ENCODE data around the gene BRINP1.

BRINP1 gene

GRCh38 chr9:119368681-119369581 is at the start of gene BRINP1:
BRINP1 (minus strand) TSS chr9:119369435; CDS start chr9:119313355, 56,080 bp downstream.
- DNase-seq = no peak

GRCh38 chr9:119418721-119419120 is 49.5 kb upstream of the BRINP1 start:
- no peak for DNase-seq

GRCh38 chr9:119416793-119417192 is 47.6 kb upstream of the BRINP1 start:
- no peak for DNase-seq

- no peak for DNase-seq
Measured at GRCh38 chr9:119412399-119412798, 43.2 kb upstream of the BRINP1 start.

GRCh38 chr9:119409552-119409951 is 40.3 kb upstream of the BRINP1 start:
- no peak for DNase-seq

- no peak for DNase-seq
Measured at GRCh38 chr9:119400606-119401005, 31.4 kb upstream of the BRINP1 start.

GRCh38 chr9:119398350-119398749 is 29.1 kb upstream of the BRINP1 start:
- DNase-seq = no peak

GRCh38 chr9:119391878-119392277 is 22.6 kb upstream of the BRINP1 start:
- no peak for DNase-seq

- peak; percentile 14 to 66 for DNase-seq
Measured at GRCh38 chr9:119375892-119376291, 6.7 kb upstream of the BRINP1 start.

GRCh38 chr9:119372951-119373350 is 3.7 kb upstream of the BRINP1 start:
- no peak for DNase-seq

GRCh38 chr9:119370816-119371215 is 1.6 kb upstream of the BRINP1 start:
- DNase-seq = no peak

GRCh38 chr9:119369680-119370366 is 588 bp upstream of the BRINP1 start:
- DNase-seq = no peak

- no peak for DNase-seq
Measured at GRCh38 chr9:119368179-119368578, 1.1 kb downstream of the BRINP1 start.

- DNase-seq = no peak
Measured at GRCh38 chr9:119367683-119368075, 1.6 kb downstream of the BRINP1 start.

GRCh38 chr9:119366909-119367682 is 2.1 kb downstream of the BRINP1 start:
- DNase-seq = no peak

GRCh38 chr9:119365291-119366027 is 3.8 kb downstream of the BRINP1 start:
- DNase-seq = peak; percentile 13 to 45

GRCh38 chr9:119360237-119360636 is 9.0 kb downstream of the BRINP1 start:
- DNase-seq = no peak

GRCh38 chr9:119357336-119358096 is 11.7 kb downstream of the BRINP1 start:
- no peak for DNase-seq

- no peak for DNase-seq
Measured at GRCh38 chr9:119349351-119349825, 19.8 kb downstream of the BRINP1 start.

- DNase-seq = no peak
Measured at GRCh38 chr9:119343059-119343990, 25.9 kb downstream of the BRINP1 start.
